GM21367 (cell line): Measurements from ENCODE around the gene STAG1.
"Not testable (repeated sequence)": the region's sequence is repeated elsewhere in the genome, so short reads cannot be mapped to it uniquely, and the experiment has no call there.

Source experiments
- ATAC-seq: cut with Tn5 transposase; IDR thresholded peaks from one replicate; pipeline ENCODE4 v1.9.1; 2021; ENCODE audit not compliant: unreplicated experiment

The STAG1 gene

GRCh38 chr3:136651581-136651980 is 100.6 kb downstream of the STAG1 start:
- no peak for ATAC-seq

GRCh38 chr3:136650461-136650860 is 101.7 kb downstream of the STAG1 start:
- ATAC-seq: no peak

GRCh38 chr3:136645915-136646314 is 106.3 kb downstream of the STAG1 start:
- ATAC-seq: peak; percentile 64

GRCh38 chr3:136644212-136644611 is 108.0 kb downstream of the STAG1 start:
- ATAC-seq: no peak

- not testable (repeated sequence) for ATAC-seq
Observed at GRCh38 chr3:136643380-136643779, 108.8 kb downstream of the STAG1 start.

- no peak for ATAC-seq
Observed at GRCh38 chr3:136642711-136643110, 109.5 kb downstream of the STAG1 start.

- ATAC-seq: no peak
Observed at GRCh38 chr3:136639069-136639468, 113.1 kb downstream of the STAG1 start.

GRCh38 chr3:136637176-136637575 is 115.0 kb downstream of the STAG1 start:
- no peak for ATAC-seq

- no peak for ATAC-seq
Observed at GRCh38 chr3:136634821-136635220, 117.4 kb downstream of the STAG1 start.

- ATAC-seq: no peak
Observed at GRCh38 chr3:136632625-136633081, 119.5 kb downstream of the STAG1 start.

- ATAC-seq: no peak
Observed at GRCh38 chr3:136631424-136631823, 120.8 kb downstream of the STAG1 start.

- ATAC-seq: no peak
Observed at GRCh38 chr3:136630915-136631314, 121.3 kb downstream of the STAG1 start.

GRCh38 chr3:136626493-136626892 is 125.7 kb downstream of the STAG1 start:
- no peak for ATAC-seq

- ATAC-seq: no peak
Observed at GRCh38 chr3:136624894-136625815, 127.0 kb downstream of the STAG1 start.

GRCh38 chr3:136624371-136624770 is 127.8 kb downstream of the STAG1 start:
- no peak for ATAC-seq

- no peak for ATAC-seq
Observed at GRCh38 chr3:136621628-136622027, 130.6 kb downstream of the STAG1 start.

GRCh38 chr3:136620436-136620835 is 131.7 kb downstream of the STAG1 start:
- no peak for ATAC-seq

GRCh38 chr3:136617969-136618525 is 134.1 kb downstream of the STAG1 start:
- ATAC-seq: not testable (repeated sequence)

GRCh38 chr3:136617198-136617597 is 135.0 kb downstream of the STAG1 start:
- ATAC-seq: no peak

- ATAC-seq: no peak
Observed at GRCh38 chr3:136612512-136612911, 139.7 kb downstream of the STAG1 start.

- ATAC-seq: no peak
Observed at GRCh38 chr3:136606990-136607389, 145.2 kb downstream of the STAG1 start.

GRCh38 chr3:136606216-136606615 is 146.0 kb downstream of the STAG1 start:
- ATAC-seq: not testable (repeated sequence)
